Panc1 (cell line): ENCODE results near the gene IRS1.

Source experiments
- CTCF ChIP-seq: fragments of 450-650 bp; IDR thresholded peaks from 2 replicates; pipeline ENCODE4 v1.5.1; 2017; ENCODE audit warnings: mild to moderate bottlenecking
- POLR2AphosphoS5 ChIP-seq: IDR thresholded peaks from 2 replicates; pipeline ENCODE4 v1.6.1; 2012; ENCODE audit warnings: mild to moderate bottlenecking, low read depth, low read length, moderate library complexity
- REST ChIP-seq, 2 experiments: IDR thresholded peaks; 2 replicates each; pipeline ENCODE4 v1.6.1; 2011 to 2012; ENCODE audit warnings: low read depth in 2 of 2, control low read depth in 1 of 2, low read length in 1 of 2, mild to moderate bottlenecking in 1 of 2, moderate library complexity in 1 of 2; ENCODE audit not compliant: insufficient read depth in 1 of 2
- SIN3A ChIP-seq: IDR thresholded peaks from 2 replicates; pipeline ENCODE4 v1.6.1; 2012; ENCODE audit warnings: low read depth, mild to moderate bottlenecking, low read length, moderate library complexity, borderline replicate concordance; ENCODE audit not compliant: insufficient read depth

GRCh38 chr2:226847511-226847910 is 47.9 kb upstream of the IRS1 start:
- no peak for TF ChIP-seq POLR2AphosphoS5
- no peak for TF ChIP-seq CTCF
- no peak for TF ChIP-seq SIN3A
- TF ChIP-seq REST (IDR thresholded peaks at IDR 0.05; ENCODE audit: insufficient read depth in 1 of 2, low read depth in 2 of 2, low read length in 1 of 2) = no peak
